ENCODE measurements around the gene NPB.

The NPB gene

DNA sequence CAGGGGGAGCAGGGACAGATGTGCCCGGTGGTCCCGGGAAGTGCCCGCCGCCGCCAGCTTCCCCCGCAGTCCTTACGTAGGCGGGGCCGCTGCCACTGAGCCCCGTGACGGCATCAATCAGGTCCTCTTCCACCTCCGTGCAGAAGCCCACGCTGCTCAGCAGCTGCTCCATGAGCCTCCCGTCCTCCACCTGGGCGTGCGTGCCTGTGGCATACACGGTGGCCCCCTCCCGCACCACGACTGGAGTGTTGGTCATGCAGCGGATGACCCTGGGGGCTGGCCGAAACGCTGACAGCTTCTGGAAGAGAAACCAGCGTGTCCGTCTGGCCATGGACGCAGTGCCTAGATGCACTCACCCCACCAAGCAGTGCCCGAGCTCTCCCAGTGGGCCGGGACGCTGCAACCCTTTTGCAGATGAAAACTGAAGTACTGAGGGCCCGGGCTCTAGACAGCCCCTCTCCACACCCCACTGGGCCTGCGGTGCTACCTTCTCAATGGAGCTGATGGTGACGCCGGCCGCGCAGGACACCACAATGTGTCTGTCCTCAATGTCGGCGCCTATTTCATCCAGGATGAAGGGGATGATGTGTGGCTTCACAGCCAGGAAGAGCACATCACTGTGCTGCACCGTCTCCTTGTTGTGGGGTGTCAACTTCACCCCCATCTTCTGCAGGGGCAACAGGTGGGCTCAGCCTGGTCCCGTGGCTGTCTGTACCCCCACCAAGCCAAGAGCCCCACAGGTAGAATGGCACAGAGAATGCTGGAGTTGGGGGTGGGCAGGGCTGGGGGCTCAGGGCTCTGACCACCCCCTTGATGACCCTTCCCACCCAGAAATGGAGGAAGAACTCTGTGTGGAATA, 33.0 kb downstream of the NPB start:
- CTCF ChIA-PET, result no interaction called here
- POLR2A ChIA-PET, result interaction anchor here (1.1 to 4.4 kb wide), 4 partner anchors 8 to 129 kb away, joined by 4 to 37 read pairs (median 10); partner anchors contain the start of gene MAFG
- no peak for TF ChIP-seq BHLHE40 (IDR thresholded peaks at IDR 0.05; ENCODE audit: borderline replicate concordance)
- TF ChIP-seq LEF1 (IDR thresholded peaks at IDR 0.05; ENCODE audit: borderline replicate concordance), result no peak
- TF ChIP-seq ZNF384 (IDR thresholded peaks at IDR 0.05), result no peak
- no peak for TF ChIP-seq TARDBP (IDR thresholded peaks at IDR 0.05)
- TF ChIP-seq PKNOX1 (IDR thresholded peaks at IDR 0.05), result no peak
- no peak for TF ChIP-seq SP1 (IDR thresholded peaks at IDR 0.05)
- no peak for TF ChIP-seq CTBP1 (IDR thresholded peaks at IDR 0.05; ENCODE audit: borderline replicate concordance)
- TF ChIP-seq NFRKB (IDR thresholded peaks at IDR 0.05), result no peak
- TF ChIP-seq SUZ12 (IDR thresholded peaks at IDR 0.05), result no peak
- DNase-seq (ENCODE audit: extremely low spot score), result no peak

DNA sequence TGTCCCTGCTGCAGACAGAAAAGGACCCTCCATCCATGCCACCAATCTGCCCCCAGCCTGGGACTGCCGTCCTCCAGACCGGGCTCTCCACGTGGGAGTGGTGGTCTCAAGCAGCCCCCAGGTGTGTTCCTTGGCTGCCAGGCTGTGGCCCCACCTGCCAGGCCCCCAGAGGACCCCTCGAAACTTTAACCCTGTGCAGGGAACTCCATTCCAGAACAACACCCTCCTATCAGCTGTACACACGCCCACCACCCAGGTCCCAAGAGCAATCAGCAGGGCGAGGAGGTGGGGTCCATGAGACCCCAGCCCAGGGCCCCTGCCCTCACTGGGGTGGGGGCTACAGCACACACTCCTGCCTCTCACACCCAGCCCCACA, 33.7 kb downstream of the NPB start:
- CTCF ChIA-PET, result no interaction called here
- no peak for DNase-seq (ENCODE audit: extremely low spot score)
- TF ChIP-seq FOXK2 (IDR thresholded peaks at IDR 0.05), result no peak
- TF ChIP-seq HDGF (IDR thresholded peaks at IDR 0.05; ENCODE audit: borderline replicate concordance), result no peak
- TF ChIP-seq BHLHE40 (IDR thresholded peaks at IDR 0.05; ENCODE audit: borderline replicate concordance), result no peak
- no peak for TF ChIP-seq NFRKB (IDR thresholded peaks at IDR 0.05)
- no peak for TF ChIP-seq ARNT (IDR thresholded peaks at IDR 0.05)
- no peak for TF ChIP-seq TARDBP (IDR thresholded peaks at IDR 0.05)
- TF ChIP-seq FOXA1 (IDR thresholded peaks at IDR 0.05), result no peak
- TF ChIP-seq FOXM1 (IDR thresholded peaks at IDR 0.05; ENCODE audit: borderline replicate concordance), result no peak
- TF ChIP-seq ELF4 (IDR thresholded peaks at IDR 0.05), result no peak
- TF ChIP-seq SUZ12 (IDR thresholded peaks at IDR 0.05), result no peak
- no peak for TF ChIP-seq L3MBTL2 (conservative IDR thresholded peaks at IDR 0.05)
- TF ChIP-seq CTBP1 (IDR thresholded peaks at IDR 0.05; ENCODE audit: borderline replicate concordance), result no peak
- no peak for TF ChIP-seq ZNF384 (IDR thresholded peaks at IDR 0.05)
- no peak for TF ChIP-seq LEF1 (IDR thresholded peaks at IDR 0.05; ENCODE audit: borderline replicate concordance)
- no peak for TF ChIP-seq PKNOX1 (IDR thresholded peaks at IDR 0.05)
- no peak for TF ChIP-seq SP1 (IDR thresholded peaks at IDR 0.05)
- POLR2A ChIA-PET, result interaction anchor here (0.9 to 4.4 kb wide), 6 partner anchors 8 to 270 kb away, joined by 4 to 37 read pairs (median 7); partner anchors contain the start of gene MAFG

DNA sequence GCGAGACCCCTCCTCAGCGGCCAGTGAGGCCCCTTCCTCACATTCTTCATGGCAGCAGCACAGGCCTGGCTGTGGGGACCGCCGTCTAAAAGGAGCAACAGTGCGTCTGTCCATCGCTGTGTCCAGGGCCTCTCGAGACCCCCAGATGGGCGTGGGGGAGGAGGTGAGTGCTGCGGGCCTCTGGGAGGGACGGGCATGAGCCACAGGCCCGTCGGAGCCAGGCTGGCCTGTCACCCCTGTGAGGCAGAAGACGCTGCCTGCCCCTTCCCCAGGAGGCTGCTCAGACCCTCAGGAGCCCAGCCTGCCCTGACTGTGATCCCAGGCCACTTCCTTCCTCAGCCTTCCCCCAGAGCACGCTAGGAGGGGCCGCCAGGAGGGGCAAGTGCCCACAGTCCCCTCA, 37.2 kb downstream of the NPB start:
- no peak for TF ChIP-seq FOXA1 (IDR thresholded peaks at IDR 0.05)
- no peak for TF ChIP-seq LEF1 (IDR thresholded peaks at IDR 0.05; ENCODE audit: borderline replicate concordance)
- no peak for TF ChIP-seq L3MBTL2 (conservative IDR thresholded peaks at IDR 0.05)
- TF ChIP-seq TARDBP (IDR thresholded peaks at IDR 0.05), result no peak
- TF ChIP-seq ZNF384 (IDR thresholded peaks at IDR 0.05), result no peak
- no peak for TF ChIP-seq ARNT (IDR thresholded peaks at IDR 0.05)
- TF ChIP-seq NFRKB (IDR thresholded peaks at IDR 0.05), result no peak
- no peak for TF ChIP-seq PKNOX1 (IDR thresholded peaks at IDR 0.05)
- no peak for TF ChIP-seq BHLHE40 (IDR thresholded peaks at IDR 0.05; ENCODE audit: borderline replicate concordance)
- TF ChIP-seq FOXK2 (IDR thresholded peaks at IDR 0.05), result no peak
- TF ChIP-seq FOXM1 (IDR thresholded peaks at IDR 0.05; ENCODE audit: borderline replicate concordance), result no peak
- TF ChIP-seq SP1 (IDR thresholded peaks at IDR 0.05), result no peak
- TF ChIP-seq HDGF (IDR thresholded peaks at IDR 0.05; ENCODE audit: borderline replicate concordance), result no peak
- TF ChIP-seq SUZ12 (IDR thresholded peaks at IDR 0.05), result no peak
- no peak for TF ChIP-seq ELF4 (IDR thresholded peaks at IDR 0.05)
- TF ChIP-seq CTBP1 (IDR thresholded peaks at IDR 0.05; ENCODE audit: borderline replicate concordance), result no peak
- POLR2A ChIA-PET, result interaction anchor here (1.0 to 1.4 kb wide), 2 partner anchors 14 to 72 kb away, joined by 3 read pairs; no protein-coding TSS in a partner anchor
- CTCF ChIA-PET, result interaction anchor here (1.1 kb wide), 1 partner anchor 98 kb away, joined by 3 read pairs; the partner anchor contains the start of gene DCXR
- DNase-seq (ENCODE audit: extremely low spot score), result no peak

DNA sequence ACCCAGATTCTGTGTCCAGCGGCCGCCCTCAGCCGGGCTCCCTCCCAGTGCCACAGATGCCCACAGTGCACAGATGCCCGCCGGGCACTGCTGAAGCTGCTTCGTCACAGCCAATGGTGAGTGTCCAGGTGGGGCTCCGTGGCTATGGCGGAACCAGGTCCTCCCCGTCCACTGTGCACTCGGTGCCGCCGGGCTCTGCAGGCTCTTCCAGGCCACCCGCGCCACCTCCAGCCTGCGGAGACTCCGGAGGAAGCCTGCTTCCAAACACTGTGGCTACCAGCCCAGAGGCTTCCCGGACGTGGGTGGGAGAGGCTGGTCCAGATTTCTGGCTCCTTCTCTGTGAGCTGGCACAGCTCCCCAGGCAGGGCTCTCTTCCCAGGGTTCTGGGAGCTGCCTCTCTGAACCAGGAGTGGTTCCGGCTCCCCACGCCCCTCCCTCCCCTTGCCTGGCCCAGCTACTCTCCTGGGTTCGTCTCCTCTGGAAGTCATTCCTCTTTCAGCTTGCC, 37.9 kb downstream of the NPB start:
- TF ChIP-seq PKNOX1 (IDR thresholded peaks at IDR 0.05), result no peak
- TF ChIP-seq FOXA1 (IDR thresholded peaks at IDR 0.05), result no peak
- TF ChIP-seq TARDBP (IDR thresholded peaks at IDR 0.05), result no peak
- TF ChIP-seq ARNT (IDR thresholded peaks at IDR 0.05), result no peak
- TF ChIP-seq FOXM1 (IDR thresholded peaks at IDR 0.05; ENCODE audit: borderline replicate concordance), result no peak
- no peak for TF ChIP-seq SP1 (IDR thresholded peaks at IDR 0.05)
- no peak for TF ChIP-seq NFRKB (IDR thresholded peaks at IDR 0.05)
- TF ChIP-seq ELF4 (IDR thresholded peaks at IDR 0.05), result no peak
- no peak for TF ChIP-seq FOXK2 (IDR thresholded peaks at IDR 0.05)
- TF ChIP-seq HDGF (IDR thresholded peaks at IDR 0.05; ENCODE audit: borderline replicate concordance), result no peak
- TF ChIP-seq LEF1 (IDR thresholded peaks at IDR 0.05; ENCODE audit: borderline replicate concordance), result no peak
- TF ChIP-seq SUZ12 (IDR thresholded peaks at IDR 0.05), result no peak
- TF ChIP-seq ZNF384 (IDR thresholded peaks at IDR 0.05), result no peak
- TF ChIP-seq L3MBTL2 (conservative IDR thresholded peaks at IDR 0.05), result no peak
- no peak for TF ChIP-seq CTBP1 (IDR thresholded peaks at IDR 0.05; ENCODE audit: borderline replicate concordance)
- TF ChIP-seq BHLHE40 (IDR thresholded peaks at IDR 0.05; ENCODE audit: borderline replicate concordance), result no peak
- ChIA-PET POLR2A (interaction anchor here (1.2 kb wide), 1 partner anchor 9 kb away, joined by 5 read pairs; no protein-coding TSS in a partner anchor), CTCF (no interaction called here)
- DNase-seq (ENCODE audit: extremely low spot score), result no peak
